HuH-7 (cell line): ENCODE results near the gene TRPM6.
"Not testable (repeated sequence)": the region's sequence is repeated elsewhere in the genome, so short reads cannot be mapped to it uniquely, and the experiment has no call there.

Experiments
- DNase-seq: peaks from one replicate; pipeline ENCODE4 v3.0.0; 2011; ENCODE audit warnings: low spot score

The TRPM6 gene

GRCh38 chr9:74887041-74887980 is at the start of gene TRPM6:
TSS of gene TRPM6 (minus strand) at chr9:74887921. CDS start at chr9:74887856, 65 bp downstream.
- DNase-seq, result peak; percentile 51

DNA sequence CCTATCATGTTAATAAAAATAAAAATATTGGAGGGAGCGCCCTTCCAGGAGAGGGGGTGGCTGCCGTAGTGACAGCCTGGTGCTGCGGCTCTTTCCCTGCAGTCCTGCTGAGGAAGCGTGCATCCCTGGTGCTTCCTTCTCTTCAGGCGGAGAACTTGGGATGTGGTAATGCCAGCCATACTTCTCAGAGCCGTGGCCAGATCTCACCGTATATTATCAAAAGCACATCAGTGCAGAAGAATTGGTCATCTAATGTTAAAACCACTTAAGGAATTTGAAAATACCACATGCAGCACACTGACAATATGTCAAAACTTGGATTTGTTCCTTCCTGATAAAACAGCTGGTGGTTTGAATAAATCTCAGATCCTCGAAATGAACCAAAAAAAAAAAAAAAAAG is 47.3 kb upstream of the TRPM6 start:
- DNase-seq, result no peak

DNA sequence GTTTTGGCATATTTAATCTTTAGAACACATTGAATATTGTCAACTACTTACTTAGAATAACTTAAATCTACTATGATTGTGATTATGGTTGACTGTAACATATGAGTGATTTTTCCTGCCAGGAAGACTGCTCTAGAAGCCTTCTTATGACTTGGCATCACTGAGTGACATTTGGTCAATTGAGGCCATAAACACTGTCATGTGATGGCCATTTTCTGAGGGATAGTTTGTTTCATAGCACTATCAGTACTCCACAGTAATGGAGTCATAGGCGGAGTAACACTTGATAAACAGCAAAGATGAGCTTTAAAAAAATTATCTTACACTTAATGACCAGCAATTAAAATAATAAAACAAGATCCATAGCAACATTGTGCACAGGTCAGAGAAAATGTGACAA is 34.0 kb upstream of the TRPM6 start:
- no peak for DNase-seq

DNA sequence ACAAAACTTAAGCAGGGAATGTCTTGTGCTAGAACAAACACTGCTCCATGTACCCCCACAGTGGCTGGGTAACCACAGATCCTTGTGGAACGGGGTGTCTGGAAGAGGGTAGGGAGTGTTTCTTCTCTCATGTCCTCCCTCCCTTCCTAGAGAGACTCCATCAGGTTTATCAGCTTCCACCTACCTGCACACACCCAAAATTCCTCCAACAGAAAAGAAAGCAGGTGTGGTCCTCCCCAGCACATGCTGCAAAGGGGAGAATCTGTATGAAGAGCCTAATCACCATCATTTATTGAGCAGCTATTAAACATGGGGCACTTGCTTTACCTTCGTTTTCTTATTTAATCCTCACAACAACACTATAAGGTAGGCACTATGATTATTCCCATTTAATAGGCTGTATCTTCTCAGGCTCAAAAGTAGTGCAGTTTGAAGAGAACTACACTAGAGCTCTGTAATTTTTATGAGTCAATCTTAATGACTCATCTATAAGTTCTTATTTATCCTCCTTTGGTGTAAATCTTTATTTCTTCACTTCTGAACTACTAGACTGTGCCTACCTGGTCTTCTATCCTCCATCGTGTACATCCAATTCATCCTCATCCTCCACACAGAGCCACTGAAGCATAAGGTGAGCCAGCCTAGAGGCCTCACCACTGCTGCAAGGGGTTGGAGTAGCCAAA is 33.4 kb upstream of the TRPM6 start:
- DNase-seq, result no peak

- no peak for DNase-seq
Observed at GRCh38 chr9:74910036-74910435, 22.3 kb upstream of the TRPM6 start.

GRCh38 chr9:74908665-74909064 is 20.9 kb upstream of the TRPM6 start:
- no peak for DNase-seq

DNA sequence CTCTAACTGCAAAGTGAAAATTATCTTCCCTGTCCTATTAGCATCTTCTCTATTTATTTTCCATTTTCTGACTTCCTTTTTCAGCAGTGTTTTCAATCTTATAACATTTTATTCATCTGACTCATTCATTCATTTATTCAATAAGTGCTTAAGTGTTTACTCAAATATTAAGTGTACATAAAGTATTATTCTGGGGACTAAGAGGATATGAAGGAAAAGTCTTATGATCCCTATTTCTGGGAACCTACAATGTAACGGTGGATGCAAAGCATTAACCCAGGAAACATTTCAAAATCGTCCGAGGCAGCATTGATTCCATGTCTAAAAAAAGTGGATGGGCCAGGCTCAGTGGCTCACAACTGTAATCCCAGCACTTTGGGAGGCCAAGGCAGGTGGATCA is 19.4 kb upstream of the TRPM6 start:
- no peak for DNase-seq

DNA sequence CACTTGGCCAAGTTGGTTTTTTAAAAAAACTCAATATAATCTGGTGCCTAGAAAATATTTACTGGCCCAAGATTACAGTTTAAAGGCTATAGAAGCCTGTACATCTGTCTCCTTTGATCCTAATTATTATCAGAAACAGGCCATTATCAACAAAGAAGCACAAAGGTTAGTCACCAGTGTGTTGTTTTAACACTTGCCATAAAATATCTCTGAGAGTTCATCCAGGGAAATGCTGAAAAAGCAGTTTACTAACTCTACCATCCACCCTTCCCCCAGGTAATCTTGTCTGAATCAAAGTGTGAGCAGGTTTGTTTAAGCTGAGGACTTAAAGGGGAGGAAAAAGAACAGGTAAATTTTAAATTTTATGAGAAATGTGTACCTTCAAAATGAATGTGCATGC is 13.3 kb upstream of the TRPM6 start:
- DNase-seq, result no peak

- not testable (repeated sequence) for DNase-seq
Observed at GRCh38 chr9:74888449-74888848, 728 bp upstream of the TRPM6 start.

DNA sequence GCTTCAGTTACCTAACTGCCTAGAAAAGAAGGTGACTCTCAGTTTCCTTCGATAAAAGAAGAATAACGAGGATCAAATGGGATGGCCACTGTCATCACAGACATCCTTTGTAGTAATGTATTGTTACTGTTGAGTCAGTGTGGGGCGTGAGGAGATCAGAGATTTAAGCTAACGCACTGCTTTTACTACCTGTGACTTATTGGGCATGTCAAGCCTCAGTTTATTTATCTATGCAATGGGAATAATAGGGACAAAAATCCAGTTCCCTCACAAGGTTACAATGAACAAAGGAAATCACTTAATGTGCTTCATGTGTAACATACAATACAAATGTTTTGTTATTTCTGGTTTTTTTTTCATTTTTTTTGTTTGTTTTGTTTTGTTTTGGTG is 255 bp upstream of the TRPM6 start:
- no peak for DNase-seq

DNA sequence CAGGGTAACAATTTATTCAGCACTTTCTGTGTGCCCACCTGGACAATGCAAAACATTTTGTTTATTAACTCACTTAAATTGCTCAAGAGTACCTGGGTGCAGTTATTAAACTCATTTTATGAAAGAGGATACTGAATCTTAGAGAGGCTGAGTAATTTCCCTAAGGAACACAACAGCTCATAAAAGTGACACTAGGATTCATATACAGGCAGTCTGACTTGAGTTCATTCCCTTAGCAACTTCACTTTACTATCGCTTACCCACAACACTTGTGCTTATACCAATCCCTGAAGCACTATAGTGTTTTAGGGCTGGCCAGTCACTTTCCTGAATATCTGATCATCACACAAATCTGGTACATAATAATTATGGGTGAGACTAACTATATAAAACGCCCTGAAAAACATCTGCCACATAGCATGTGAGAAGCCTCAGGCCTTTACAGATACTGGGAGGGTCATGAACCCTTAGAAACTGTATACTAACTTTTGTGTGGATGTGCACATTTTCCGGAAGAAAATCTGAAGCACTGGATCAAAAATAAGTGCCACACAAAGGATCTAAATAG is 11.3 kb downstream of the TRPM6 start:
- DNase-seq, result no peak

DNA sequence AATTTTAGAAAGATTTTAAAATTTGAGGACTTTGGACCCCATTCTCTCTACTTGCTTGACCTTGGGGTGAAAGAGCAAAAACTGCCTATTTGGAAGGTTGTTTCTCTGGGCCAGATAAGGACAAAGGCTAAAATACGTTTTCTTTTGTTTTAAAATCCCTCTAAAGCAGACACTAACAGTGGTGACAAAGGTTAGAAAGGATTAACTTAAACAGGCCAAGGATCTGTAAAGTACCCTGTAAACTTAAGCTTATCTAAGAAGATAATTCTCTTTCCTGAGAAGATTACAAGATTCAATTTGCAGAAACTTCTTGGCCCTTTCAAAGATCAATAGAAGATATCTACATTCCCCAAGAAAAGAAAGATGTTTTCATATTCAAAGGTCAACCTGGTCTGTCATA is 12.1 kb downstream of the TRPM6 start:
- DNase-seq, result no peak

DNA sequence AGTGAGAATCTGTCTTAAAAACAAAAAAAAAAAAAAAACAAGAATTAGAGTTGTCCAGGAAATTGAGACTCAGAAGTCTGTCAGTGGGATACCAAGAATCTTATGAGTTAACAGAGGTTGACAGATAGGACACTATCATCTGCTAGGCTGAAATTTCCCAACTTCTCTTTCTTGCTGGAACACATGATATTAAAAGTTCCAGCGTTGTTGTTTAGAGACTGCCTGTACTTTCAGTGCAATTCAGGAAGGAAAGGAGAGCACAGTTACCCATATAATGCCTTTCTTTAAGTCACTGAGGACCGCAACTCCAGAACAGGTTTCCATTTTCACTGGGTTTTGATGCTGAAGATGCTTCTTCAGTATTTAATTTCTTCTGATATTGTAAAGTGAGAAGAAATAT is 13.5 kb downstream of the TRPM6 start:
- no peak for DNase-seq

DNA sequence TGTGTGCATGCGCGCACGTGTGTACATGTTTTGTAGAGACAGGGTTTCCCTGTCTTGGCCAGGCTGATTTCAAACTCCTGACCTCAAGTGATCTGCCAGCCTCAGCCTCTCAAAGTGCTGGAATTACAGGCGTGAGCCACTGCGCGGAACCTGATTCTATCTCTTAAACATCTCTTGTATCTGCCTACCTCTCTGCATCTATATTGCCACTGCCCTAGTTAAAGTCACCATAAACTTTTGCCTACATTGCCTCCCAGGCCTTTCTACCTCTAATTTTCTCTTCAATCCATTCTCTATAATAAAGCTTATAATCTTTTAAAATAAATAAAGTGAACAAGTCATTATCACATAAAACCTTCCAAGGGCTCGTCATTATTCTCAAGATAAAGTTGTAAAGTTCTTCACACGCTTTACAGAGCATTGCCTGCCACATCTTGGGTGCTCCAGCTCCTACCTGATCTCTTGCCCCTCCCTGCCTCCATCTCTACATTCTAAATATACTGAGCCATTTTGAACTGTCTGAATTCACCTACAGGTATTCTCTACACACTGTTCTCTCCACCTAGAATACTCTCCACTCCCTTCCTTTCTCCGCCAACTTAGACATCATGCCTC is 15.0 kb downstream of the TRPM6 start:
- DNase-seq, result no peak

DNA sequence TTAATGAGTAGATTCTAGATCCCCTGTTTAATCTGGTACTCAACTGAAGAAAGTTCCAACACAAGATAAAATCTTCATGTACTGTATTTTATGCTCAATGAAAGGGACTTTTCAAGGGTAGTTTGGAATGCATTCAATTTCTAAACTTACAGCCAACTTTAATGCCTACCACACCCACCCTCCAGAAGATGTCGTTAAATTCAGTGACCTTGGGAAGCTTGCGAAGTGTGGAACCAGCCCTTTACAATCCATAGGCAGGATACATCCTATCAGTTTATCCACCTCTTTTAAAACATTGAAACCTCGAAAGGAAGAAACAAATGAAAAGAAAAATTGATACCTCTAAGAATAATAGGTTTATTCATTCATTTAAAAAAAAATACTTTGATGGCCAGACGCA is 20.2 kb downstream of the TRPM6 start:
- no peak for DNase-seq

- DNase-seq, result no peak
Observed at GRCh38 chr9:74865177-74865576, 22.5 kb downstream of the TRPM6 start.

- DNase-seq, result no peak
Observed at GRCh38 chr9:74861773-74862474, 25.8 kb downstream of the TRPM6 start.

DNA sequence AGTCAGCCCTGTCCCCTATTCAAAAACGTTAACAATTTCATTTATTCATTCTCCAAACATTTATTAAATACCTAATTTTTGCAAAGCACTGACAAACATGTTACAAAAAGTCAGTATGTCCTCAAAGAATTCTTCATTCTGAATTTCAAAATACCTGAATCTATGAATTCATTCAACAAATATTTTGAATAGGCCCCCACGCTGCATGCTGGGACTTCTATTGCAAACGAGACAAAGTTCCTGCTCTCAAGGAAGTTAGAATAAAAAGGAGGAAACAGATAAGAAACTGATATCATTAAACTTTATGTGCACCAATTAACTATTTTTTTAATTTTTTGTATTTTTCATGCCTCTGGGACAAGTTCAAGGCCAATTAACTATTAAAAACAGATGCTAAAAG is 26.6 kb downstream of the TRPM6 start:
- DNase-seq, result no peak

- DNase-seq, result not testable (repeated sequence)
Observed at GRCh38 chr9:74860247-74860646, 27.5 kb downstream of the TRPM6 start.

DNA sequence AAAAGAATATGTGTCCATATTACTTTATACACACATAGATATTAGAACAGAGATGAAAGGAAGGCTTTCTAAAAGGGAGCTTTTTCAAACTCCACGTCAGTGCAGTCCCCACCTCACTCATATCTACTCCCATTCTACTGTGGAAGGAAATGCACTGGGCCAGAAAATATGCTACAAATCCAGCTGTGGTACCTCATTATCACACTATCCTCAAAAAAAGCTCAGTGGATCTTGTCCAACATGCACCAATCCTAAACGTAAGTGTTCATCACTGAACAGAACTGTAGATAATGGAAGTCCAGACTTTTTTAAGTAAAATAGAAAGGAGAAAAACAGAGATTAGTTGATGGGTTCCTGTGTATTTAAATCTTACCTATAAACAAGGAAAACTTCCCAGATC is 27.9 kb downstream of the TRPM6 start:
- no peak for DNase-seq

DNA sequence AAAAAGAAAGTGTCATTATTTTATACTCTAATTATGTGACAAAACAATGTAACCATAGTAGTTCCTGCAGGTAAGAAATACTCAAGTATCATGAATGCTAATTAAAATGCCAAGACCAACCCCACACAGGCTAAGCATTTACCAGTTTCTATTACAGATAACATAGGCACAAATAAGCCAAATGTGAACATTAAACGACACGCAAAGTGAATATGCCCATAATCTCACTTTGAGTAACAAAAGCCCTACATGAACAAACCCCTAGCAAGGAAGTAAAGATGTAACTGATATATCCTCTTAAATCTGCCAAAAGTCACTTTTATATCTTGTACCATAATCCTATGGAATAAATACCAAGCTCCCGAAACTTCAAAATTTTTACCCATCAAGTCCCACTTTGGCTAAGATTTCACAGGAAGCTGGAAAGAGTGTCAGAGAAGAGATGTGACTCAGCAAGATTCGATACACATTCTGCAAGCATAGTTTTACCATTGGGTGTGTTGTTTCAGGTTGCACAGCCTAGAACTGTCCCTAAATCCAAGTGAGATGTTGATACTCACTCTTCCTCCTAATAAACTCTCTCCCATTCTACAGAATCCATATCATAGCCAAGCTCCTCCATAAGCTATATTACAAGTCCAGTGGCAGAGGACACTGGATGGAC is 28.8 kb downstream of the TRPM6 start:
- DNase-seq, result no peak
